Sciatic nerve (tissue), 2 donors: ENCODE measurements around the gene PKM. TPM values are rescaled to one million over a fixed set of nuclear protein-coding genes. Genes with fewer than 3 reads are reported as not detected.

Experiments
- ATAC-seq: fragments of 200-7000 bp; cut with Tn5 transposase; one replicate; pipeline ENCODE4 v1.9.1; 2020; ENCODE audit warnings: mild to moderate bottlenecking, moderate library complexity
- DNase-seq: peaks from one replicate; pipeline ENCODE4 v3.0.0-alpha.2; 2020; ENCODE audit warnings: low spot score
- intact Hi-C: fragments of 100-400 bp; cut with DNase I; formaldehyde crosslinking; loops from one replicate; pipeline ENCODE4 v1.14.2; 2022
- total RNA-seq: library from RNA; stranded (reverse); fragmentation: NEBNext Ultra II Directional; extraction: Animal tissue kit (Norgen Biotek cat#: 25700); gene quantifications from one replicate; pipeline ENCODE4 v1.2.1, GENCODE V29; 2021
- donor health status: DM: no; HTN: no; CAD: no.
- donor health status: DM: no; HTN: no; CAD: no.

The PKM gene
- total RNA-seq, 1 donor from 2014 or later = 385 TPM

GRCh38 chr15:72237029-72237852 lies 6.3 kb upstream of the PKM start:
- DNase-seq = peak; percentile 79
- intact Hi-C loops = no loop called here
- peak; percentile 94 for ATAC-seq

DNA sequence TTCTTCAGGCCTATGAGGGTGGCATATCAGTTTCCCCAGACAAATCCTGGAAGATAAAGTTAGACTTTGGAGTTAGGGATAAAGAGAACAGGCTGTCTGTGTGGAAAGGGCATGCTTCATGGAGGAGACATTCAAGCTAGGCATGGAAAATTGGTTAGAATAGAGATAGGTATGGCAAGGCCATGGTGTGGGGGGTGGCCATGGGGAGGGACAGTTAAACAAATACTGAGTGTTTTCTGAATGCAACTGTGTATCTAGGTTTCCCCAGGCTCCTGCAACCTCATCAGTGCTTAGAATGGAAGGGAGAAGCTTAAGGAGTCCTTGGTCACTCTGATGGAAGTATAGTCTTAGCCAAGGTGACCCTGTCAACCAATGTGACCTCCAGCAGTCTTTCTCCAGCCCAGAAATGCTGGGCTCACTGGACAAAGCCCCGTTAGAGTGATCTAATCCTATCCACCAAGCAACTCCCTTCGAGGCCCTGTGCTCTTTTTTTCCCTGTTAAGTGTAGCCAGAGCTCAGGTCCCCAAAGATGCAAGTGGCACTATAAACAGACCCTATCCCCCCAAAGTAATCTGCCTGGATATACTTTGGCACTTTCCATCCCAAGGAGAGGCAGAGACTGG lies 5.5 kb upstream of the PKM start:
- no peak for DNase-seq
- intact Hi-C loops = no loop called here
- no peak for ATAC-seq

DNA sequence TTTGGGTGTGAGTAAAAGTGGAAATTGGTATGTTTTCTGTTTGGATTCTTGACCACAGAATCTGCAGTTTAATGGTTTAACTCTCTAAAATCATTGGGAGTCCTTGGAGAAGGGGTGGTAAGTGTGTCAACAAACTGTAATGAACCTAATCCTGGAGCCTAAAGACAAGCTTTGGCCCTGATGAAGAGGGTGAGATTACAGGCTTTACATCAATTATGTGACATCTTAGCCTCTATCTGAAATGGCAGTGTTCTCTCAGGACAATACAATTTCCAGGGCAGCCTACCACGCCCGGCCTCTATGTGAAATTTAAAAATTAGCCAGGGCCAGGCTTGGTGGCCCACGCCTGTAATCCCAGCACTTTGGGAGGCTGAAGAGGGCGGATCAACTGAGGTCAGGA lies 4.3 kb upstream of the PKM start:
- ATAC-seq (no peak), DNase-seq (no peak)
- intact Hi-C loops = no loop called here

DNA sequence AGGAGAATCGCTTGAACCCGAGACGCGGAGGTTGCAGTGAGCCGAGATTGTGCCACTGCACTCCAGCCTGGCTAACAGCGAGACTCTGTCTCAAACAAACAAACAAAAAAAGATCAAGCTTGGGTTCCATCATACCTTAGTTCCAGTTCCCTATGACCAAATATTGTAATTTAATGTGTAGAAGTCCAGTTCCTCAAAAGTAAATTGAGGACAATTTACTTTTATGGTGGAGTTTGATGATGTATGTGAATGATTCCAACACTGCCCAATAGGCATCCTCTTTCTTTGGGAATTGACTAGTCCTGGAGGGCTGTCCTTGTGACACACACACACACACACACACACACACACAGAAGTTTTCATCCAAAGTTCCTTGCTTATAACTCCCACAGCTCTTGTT lies 2.8 kb upstream of the PKM start:
- intact Hi-C loops = no loop called here
- ATAC-seq = no peak

GRCh38 chr15:72231833-72232478 lies 966 bp upstream of the PKM start:
- intact Hi-C loops = no loop called here
- peak; percentile 29 for ATAC-seq
- DNase-seq = no peak

More for the DNA sequence above, 2.8 kb upstream of the PKM start:
- DNase-seq = no peak

- DNase-seq (peak; percentile 95), ATAC-seq (peak; percentile 86)
- intact Hi-C loops = no loop called here
Observed at GRCh38 chr15:72230197-72231065, 559 bp downstream of the PKM start.

GRCh38 chr15:72229947-72230196 lies 1.1 kb downstream of the PKM start:
- ATAC-seq (peak; percentile 11), DNase-seq (no peak)
- intact Hi-C loops = no loop called here

- ATAC-seq = no peak
- no peak for DNase-seq
- intact Hi-C loops = no loop called here
Observed at GRCh38 chr15:72229076-72229946, 1.7 kb downstream of the PKM start.

DNA sequence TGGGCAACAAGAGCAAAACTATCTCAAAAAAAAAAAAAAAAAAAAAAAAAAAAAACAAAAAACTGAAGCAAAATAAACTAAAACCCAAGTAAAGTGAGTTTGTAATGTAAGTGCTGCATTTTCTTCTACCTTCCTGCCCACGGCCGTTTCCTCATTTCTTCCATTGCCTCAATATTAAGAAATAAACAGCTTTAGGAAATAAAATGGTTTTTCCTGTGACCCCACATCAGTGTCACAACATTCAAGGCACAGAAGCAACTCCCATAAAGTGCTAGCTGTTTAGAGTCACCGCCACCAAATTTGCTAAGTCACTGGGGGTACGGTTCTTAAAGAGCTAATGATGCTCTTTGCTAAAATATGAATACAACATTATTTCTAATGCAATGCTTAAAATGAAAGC lies 3.3 kb downstream of the PKM start:
- ATAC-seq (no peak), DNase-seq (no peak)
- intact Hi-C loops = no loop called here

- intact Hi-C loops = no loop called here
- ATAC-seq (no peak), DNase-seq (no peak)
Observed at GRCh38 chr15:72227192-72227586, 3.8 kb downstream of the PKM start.

DNA sequence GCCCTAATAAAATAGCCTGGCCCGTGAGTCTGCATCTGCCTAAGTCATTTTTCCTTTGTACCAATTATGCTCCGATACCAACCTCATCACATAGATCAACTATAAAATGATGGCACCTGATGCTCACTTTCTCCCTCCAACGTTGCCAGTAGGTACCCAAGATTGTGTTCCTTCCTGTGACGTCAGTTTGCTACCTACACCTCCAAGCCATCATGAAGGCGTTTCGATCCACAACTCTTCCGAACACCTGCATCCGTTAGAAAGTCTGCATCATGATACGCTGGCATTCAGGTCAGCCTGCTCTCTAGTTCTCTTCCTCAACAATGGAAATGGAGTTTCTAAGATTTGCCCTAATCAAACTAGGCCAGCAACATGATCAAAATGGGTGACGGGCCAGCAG lies 7.7 kb downstream of the PKM start:
- intact Hi-C loops = no loop called here
- DNase-seq (no peak), ATAC-seq (no peak)

GRCh38 chr15:72222393-72222792 lies 8.6 kb downstream of the PKM start:
- DNase-seq (no peak), ATAC-seq (no peak)
- intact Hi-C loops = no loop called here

DNA sequence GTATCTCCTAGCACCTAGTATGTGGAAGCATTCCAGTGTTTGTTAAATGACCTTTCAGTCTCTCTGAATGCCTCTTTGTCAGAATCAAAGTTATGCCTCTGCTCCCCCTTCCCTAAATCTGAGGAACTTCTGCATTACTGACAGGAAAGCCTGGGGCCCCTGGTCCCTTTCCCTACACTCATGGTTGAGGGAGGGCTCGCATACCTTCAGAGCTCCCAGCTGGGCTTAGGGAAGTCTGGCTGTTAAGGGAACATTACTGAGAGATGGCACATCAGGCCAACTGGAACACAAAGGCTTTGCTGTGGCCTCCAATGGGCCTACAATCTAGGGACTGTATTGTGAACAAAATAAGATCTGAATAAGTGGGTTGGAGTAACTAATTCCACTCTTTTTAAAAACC lies 10.3 kb downstream of the PKM start:
- intact Hi-C loops = no loop called here
- DNase-seq (no peak), ATAC-seq (no peak)

GRCh38 chr15:72217216-72217615 lies 13.8 kb downstream of the PKM start:
- intact Hi-C loops = no loop called here
- DNase-seq (no peak), ATAC-seq (no peak)

- intact Hi-C loops = no loop called here
- ATAC-seq = no peak
- DNase-seq = no peak
Observed at GRCh38 chr15:72216079-72216478, 14.9 kb downstream of the PKM start.

- DNase-seq (no peak), ATAC-seq (no peak)
- intact Hi-C loops = no loop called here
Observed at GRCh38 chr15:72207558-72208085, 23.4 kb downstream of the PKM start.

DNA sequence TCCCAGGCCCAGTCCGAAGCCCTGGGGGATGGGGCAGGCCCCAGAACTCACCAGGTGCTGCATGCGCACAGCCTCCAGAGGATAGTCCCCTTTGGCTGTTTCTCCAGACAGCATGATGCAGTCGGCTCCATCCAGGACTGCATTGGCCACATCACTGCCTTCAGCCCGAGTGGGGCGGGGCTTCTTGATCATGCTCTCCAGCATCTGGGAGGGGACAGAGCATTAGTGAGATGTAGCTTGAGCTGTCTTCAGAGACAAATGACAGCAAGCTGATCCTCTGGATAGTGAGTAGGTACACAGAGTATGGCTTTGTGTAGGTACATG lies 24.4 kb downstream of the PKM start:
- no peak for ATAC-seq
- intact Hi-C loops = no loop called here
- no peak for DNase-seq

DNA sequence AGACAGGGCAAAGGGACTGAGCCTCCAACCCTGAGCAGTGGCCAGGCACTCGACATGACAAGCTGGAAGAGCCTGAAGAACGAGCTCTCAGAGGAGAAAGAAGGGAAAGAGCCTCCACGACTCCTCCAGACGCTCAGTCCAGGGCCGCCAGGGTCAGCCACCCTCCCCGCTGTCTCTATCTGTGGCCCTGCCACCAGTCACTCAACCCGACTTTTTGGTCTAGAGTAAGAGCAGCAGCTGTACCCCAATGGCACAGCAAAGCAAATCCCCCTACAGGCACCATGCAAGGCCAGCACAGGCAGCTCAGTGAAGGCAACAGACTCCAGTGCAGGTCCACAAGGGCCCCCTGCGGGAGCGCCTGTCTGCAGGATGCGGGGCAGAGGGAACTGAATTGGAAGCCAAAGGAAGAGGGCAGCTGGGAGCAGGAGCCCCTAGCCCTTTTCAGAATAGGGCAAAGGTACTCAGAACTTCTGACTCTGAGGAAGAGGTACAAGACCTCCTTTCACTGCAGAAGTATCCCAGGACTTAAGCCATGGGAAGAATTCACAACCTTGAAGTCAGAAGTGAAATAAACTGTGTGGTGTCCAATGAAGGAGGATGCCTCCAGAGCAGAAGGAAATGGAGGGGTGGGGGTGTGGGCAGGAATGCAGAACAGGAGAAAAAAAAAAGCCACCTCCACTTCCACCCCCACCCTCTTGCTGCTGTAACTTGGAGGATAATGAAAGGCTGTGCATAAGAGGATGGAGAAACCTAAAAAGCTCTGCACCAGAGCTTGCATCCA lies 24.9 kb downstream of the PKM start:
- intact Hi-C loops = no loop called here
- ATAC-seq (no peak), DNase-seq (no peak)
